GM19043 (cell line): Measurements from ENCODE around the gene TRIM41.
A peak's percentile ranks its signal among the peaks of the same experiment; 100 is the strongest.
"Not testable (repeated sequence)": the region's sequence is repeated elsewhere in the genome, so short reads cannot be mapped to it uniquely, and the experiment has no call there.

Source experiments
- ATAC-seq: cut with Tn5 transposase; IDR thresholded peaks from one replicate; pipeline ENCODE4 v1.9.1; 2021; ENCODE audit warnings: low read depth; ENCODE audit not compliant: unreplicated experiment

The TRIM41 gene

DNA sequence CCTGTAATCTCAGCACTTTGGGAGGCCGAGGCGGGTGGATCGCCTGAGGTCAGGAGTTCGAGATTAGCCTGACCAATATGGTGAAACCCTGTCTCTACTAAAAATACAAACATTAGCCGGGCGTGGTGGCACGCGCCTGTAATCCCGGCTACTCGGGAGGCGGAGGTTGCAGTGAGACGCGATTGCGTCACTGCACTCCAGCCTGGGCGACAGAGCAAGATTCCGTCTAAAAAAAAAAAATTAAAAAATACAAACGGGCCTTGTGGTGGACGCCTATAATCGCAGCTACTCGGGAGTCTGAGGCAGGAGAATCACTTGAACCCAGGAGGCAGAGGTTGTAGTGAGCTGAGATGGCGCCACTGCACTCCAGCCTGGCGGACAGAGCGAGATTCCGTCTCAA lies 14.1 kb upstream of the TRIM41 start:
- ATAC-seq: not testable (repeated sequence)

- not testable (repeated sequence) for ATAC-seq
Measured at GRCh38 chr5:181210148-181210547, 12.9 kb upstream of the TRIM41 start.

DNA sequence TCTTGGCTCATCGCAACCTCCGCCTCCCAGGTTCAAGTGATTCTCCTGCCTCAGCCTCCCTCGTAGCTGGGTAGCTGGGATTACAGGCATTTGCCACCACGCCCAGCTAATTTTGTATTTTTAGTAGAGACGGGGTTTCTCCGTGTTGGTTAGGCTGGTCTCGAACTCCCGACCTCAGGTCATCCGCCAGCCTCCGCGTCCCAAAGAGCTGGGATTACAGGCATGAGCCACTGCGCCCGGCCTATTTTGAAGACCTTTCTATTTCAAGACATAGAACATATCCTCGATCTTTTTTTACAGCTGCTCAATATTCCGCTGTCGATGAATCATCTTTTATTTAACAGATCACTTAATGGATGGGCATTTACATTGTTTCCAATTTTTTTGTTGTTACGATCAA lies 12.4 kb upstream of the TRIM41 start:
- ATAC-seq: not testable (repeated sequence)

- ATAC-seq: no peak
Measured at GRCh38 chr5:181211208-181211607, 11.9 kb upstream of the TRIM41 start.

- no peak for ATAC-seq
Measured at GRCh38 chr5:181212080-181212479, 11.0 kb upstream of the TRIM41 start.

DNA sequence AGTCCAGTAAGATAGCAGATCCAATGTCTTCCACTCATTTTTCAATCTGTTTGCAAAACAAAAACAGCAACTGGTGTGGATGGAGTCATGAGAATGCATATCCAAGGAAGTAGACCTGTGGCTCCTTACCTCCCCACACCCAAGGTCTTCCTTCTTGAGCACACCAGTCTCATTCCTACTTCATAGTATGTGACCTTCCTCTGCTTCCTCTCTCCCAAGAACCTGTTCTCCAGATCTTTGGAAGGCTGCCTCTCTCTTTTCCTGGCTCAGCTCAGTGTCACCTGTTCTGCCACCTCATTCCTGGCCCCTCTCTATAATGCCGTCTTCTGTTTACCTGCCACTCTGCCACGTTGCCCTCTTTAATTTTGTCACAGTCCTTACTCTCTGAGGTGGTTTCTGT lies 10.1 kb upstream of the TRIM41 start:
- no peak for ATAC-seq

DNA sequence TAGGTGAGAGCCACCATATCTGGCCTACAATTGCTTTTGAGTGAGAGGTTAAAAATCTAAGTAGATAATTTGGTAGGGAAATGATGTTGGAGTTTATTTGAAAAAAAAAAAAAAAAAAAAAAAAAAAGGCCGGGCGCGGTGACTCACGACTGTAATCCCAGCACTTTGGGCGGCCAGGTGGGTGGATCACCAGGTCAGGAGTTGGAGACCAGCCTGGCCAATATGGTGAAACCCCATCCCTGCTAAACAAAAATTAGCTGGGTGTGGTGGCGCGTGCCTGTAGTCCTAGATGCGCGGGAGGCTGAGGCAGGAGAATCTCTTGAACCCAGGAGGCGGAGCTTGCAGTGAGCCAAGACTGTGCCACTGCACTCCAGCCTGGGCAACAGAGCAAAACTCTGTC lies 8.8 kb upstream of the TRIM41 start:
- ATAC-seq: not testable (repeated sequence)

GRCh38 chr5:181215997-181216989 lies 6.8 kb upstream of the TRIM41 start:
- no peak for ATAC-seq

DNA sequence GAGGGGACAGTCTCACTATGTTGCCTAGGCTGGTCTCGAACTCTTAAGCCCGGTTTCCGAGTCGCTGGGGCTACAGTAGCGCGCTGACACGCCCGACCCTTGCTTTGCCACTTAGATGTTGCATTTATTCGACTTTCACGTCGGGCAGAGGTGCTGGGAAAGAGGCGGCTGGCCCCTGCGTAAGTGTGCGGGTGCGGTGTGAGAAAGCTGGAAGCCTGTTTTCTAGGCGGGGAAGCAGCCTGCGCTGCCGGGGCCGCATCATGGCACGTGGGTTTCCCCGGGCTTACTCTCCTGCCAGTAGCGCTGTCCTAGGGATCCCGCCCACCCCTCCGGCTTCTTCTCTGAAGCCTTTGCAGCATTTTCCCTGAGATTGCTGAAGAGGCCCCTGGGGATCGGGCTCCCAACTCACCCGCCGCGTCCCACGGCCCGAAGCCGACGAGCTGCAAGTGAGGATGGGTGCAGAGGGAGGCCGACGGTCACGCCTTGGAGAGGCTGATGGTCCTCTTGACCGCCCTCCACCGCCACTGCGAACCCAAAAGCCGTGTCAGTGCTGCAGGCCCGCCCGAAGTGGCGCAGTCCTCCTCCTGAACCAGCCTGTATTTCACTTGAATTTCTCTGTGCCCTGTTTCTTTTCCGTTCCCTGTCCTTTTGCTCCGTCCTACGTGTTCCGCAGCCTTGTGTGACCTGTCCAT lies 5.8 kb upstream of the TRIM41 start:
- no peak for ATAC-seq

- ATAC-seq: no peak
Measured at GRCh38 chr5:181217803-181218062, 5.3 kb upstream of the TRIM41 start.

DNA sequence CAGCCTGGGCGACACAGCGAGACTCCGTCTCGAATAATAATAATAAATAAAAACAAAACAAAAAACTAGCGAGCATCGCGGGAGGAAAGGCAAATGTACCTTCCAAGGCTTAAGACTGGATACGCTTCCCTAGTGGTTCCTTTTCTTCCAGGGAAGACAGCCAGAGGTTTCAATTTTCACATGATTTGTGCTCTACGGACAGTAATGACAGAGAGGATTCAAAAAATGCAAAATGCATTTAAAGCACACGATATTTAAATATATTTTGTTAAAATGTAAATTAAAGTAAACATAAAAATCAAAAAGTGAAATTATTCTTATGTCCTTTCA lies 4.3 kb upstream of the TRIM41 start:
- ATAC-seq: no peak

DNA sequence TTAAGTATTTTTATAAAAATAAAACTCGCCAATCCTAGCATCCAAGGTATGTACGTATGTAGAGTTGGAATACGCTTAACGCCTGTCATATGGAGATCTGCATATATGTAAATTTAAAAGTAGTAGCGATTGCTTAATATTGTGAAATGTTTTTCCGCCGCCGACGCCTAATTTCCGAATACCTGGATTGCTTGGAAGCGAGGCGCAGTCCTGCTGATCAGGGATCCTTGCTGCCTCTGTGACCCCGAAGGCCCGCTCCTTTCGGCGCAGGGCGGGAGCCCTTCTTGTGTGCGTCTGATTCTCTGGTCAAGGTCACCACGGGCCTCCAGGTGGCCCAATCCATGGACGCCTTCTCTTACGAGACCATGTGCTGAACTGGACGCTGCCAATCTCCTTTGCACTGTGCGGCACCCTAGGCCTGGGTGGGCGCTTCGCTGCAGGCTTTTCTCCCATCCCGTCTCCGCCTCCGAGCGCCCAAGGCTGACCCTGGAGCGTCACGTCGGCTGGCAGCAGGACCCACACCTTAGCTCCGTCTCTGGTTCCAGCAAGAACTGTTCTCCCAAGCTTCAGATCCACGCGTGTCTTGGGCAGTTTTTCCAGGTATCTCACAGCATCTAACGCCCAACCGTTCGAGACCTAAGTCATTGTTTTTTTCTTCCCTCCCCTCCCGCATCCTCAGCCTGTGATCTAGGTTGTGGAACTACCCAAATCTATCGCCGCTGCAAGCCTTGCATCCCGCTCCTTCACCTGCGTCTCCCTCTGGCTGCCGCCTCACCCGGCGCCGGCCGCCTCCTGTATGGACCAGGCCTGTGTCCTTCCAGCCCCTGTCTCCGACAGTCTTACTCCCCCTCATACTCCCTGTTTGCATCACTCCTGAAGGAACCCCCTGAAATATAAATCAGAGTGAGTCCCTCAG lies 3.6 kb upstream of the TRIM41 start:
- no peak for ATAC-seq

DNA sequence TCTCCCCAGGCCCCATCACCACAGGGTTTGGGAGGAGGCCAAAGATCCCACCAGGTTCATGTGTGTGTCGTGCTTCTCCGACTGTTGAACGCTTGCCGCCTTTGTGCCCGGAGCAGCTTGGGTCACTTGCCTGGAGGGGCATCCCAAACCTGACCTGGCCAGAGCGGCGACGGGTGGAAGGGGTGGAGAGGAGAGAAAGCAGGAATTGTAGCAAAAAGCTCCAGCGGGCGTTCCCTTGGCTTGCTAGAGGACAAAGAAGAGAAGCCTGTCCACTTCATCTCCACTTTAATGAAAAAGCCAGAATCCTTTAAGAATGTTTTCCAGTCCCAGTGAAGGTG lies 2.9 kb upstream of the TRIM41 start:
- ATAC-seq: no peak

DNA sequence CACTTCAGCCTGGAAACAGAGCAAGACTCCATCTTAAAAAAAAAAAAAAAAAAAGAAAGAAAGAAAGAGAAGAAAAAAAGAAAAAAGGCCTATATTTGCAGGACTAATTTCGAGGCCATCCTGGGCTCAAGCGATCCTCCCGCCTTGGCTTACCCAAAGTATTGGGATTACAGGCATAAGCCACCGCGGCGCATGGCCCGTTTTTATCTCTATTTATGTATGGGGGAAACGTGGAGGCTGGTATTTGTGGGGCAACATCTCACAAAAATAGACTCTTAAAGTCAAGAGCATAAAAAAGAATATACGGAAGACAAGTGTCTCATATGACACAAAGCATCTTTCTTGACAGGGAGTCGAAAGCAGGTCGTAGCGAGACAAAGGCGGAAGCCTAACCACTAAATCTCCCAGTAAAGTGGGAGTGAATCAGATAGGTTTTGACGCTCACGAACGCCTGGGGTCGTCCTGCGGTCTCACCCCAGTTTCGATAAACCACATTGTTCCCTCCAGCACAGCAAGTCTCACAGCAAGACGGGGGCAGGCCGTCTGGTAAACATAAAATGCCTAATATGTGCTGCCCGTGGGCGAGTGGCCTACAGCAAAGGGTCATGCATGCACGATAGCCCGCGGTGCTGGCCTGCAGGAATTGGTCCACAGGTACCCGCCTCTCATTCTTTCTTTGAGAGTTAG lies 1.8 kb upstream of the TRIM41 start:
- ATAC-seq: no peak

DNA sequence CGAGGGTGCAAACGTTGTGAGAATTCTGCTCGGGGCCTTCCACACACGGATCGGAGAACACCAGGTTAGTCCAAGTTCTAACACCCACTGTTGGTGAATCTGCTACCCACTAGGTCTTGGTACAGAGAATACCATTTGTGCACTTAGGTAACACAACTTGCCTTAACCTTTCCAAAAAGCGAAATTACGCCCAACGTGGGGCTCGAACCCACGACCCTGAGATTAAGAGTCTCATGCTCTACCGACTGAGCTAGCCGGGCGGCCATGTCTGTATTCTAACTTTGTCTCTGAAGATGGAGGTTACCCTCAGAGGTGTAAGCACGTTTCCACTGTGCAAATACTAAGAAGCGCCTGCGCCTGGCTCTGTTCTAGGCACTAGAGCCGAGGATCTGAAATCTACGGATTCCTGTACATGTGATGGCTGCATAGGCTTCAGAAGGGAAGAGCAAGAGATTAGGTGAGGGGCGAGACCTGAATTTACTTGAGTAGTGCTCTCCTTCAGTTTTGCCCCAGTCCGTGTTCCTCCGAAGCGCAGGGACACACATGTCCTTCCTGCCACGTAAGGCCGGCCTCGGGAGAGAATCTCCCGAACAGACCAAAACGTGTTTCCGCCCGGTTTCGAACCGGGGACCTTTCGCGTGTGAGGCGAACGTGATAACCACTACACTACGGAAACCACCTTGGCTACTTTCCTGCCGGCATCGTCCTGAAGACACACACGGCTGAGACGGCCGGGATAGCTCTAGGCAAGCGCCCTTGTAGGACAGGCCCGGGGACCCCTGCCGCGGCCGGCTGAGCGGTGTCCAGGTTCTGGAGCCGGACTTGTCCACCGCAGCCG lies 1.1 kb upstream of the TRIM41 start:
- ATAC-seq: peak; percentile 24

GRCh38 chr5:181222630-181223057 lies 437 bp upstream of the TRIM41 start:
- no peak for ATAC-seq

DNA sequence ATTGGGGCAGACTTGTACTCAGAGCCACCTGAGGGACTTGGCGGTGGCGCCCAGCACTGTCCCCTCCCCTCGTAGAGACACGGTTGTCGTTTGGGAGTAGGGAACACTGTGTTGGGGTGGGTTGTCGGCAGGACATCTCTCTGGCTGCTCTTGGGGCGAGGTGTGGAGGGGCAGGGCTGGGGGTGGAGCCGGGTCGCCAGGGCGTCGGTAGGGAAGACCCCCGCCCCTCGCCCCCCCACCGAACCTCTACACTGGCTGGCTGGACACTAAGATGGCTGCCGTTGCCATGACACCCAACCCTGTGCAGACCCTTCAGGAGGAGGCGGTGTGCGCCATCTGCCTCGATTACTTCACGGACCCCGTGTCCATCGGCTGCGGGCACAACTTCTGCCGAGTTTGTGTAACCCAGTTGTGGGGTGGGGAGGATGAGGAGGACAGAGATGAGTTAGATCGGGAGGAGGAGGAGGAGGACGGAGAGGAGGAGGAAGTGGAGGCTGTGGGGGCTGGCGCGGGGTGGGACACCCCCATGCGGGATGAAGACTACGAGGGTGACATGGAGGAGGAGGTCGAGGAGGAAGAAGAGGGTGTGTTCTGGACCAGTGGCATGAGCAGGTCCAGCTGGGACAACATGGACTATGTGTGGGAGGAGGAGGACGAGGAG lies 778 bp downstream of the TRIM41 start:
- no peak for ATAC-seq

- ATAC-seq: no peak
Measured at GRCh38 chr5:181224390-181225229, 1.5 kb downstream of the TRIM41 start.
